ENCODE results near the gene TSSK2.

Gene TSSK2

GRCh38 chr22:19106886-19107729, 24.0 kb upstream of the TSSK2 start:
- no peak for DNase-seq (ENCODE audit: low read depth in 1 of 2, low spot score in 1 of 2)

- no peak for DNase-seq (ENCODE audit: low read depth in 1 of 2, low spot score in 1 of 2)
Observed at GRCh38 chr22:19107730-19108074, 23.4 kb upstream of the TSSK2 start.

DNA sequence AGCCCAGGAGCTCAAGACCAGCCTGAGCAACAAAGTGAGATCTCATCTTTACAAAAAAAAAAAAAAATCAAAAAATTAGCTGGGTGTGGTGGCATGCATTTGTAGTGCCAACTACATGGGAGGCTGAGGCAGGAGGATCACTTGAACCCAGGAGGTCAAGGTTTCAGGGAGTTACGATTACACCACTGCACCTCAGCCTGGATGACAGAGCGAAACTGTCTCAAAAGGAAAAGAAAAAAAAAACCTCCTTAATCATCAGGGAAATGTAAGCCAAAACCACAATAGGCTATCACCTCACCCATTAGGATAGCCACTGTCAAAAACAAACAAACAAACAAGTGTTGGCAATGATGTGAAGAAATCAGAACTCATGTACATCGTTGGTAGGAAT, 22.3 kb upstream of the TSSK2 start:
- no peak for DNase-seq (ENCODE audit: low read depth in 1 of 2, low spot score in 1 of 2)

DNA sequence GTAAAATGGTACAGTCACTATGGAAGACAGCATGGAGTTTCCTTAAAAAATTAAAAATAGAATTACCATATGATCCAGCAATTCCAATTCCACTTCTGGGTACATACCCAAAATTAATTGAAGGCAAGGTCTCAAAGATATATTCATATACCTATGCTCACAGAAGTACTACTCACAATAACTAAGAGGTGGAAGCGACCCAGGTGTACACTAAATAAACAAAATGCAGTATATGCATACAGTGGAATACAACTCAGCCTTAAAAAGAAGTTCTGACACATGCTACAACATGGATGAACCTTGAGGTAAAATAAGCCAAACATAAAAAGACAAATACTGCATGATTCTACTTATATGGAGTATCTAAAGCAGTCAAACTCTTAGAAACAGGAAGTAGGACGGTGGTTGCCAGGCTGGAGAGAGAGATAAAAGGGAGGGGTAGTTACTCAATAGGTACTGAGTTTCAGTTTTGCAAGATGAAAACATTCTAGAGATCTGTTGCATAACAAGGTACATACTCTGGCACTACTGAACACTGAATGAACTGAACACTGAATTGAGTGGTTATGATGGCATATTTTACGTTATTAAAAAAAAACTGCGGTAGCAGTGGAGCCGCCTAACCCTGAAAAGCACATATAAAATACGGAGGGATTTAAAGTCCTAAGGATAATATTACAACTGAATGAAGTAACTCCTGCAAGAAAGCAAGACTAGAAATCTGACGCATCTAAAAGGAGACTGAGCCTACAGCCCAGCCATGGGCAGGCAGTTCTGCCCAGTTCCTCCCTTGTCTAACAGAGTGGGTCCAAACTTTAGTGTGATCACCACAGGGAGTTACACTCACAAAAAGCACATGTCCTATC, 21.7 kb upstream of the TSSK2 start:
- DNase-seq (ENCODE audit: low read depth in 1 of 2, low spot score in 1 of 2): peak in 1 of 2 donors; percentile 25

DNA sequence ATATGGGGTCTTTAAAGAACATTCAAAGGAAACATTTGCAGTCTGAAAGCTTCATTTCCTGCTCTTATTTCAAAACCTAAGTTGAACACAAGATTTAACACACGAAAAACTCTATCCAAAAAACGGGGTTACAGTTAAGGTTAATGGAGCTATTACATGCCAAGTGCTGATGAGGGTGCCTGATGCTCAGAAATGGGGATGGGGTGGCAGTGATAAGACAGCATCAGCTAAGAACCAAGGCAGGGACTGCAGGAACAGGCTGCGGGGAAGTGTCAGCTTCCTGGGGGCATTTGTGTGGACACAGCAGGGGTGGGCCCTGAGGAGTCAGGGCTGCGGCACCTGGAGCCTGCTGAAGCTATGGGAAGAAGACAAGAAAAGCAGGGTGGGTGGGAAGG, 21.0 kb upstream of the TSSK2 start:
- DNase-seq (ENCODE audit: low read depth in 1 of 2, low spot score in 1 of 2): no peak

DNA sequence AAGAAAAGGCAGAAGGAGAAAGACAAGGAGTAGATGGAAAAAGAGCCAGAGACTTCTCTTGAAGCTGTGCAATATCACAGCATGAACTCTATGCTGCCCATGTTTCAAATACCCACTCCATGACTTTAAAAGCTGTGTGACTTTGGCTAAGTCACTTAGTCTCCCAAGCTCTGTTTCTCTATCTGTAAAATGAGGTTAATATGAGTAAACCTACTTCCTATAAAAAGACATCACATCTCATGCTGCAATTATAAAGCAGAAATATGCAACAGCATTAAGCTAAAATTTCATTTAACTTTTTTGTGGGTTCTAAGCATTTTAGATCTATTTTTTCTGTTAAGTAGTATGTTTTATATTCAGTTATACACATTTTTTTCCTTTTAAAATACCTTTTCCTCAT, 20.5 kb upstream of the TSSK2 start:
- no peak for DNase-seq (ENCODE audit: low read depth in 1 of 2, low spot score in 1 of 2)

- DNase-seq (ENCODE audit: low read depth in 1 of 2, low spot score in 1 of 2): no peak
Observed at GRCh38 chr22:19111140-19111539, 20.0 kb upstream of the TSSK2 start.

DNA sequence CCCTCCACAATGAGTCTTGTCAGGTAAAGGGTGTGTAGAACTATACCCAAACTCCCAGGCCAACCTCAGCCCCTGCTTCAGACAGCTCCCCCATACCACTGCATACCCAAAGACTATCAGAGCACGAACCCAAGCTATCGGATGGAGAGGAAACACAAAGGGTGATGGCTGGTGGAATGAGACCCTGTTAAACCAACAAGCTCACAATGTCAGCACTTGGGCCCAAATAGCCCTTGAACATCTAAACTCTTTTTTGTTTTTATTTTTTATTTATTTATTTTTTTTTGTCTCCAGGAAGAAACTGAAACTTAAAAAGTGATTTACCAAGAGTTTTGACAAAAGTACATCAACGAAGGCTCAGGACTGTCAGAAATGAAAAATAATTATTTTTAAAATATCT, 19.5 kb upstream of the TSSK2 start:
- DNase-seq (ENCODE audit: low read depth in 1 of 2, low spot score in 1 of 2): no peak

DNA sequence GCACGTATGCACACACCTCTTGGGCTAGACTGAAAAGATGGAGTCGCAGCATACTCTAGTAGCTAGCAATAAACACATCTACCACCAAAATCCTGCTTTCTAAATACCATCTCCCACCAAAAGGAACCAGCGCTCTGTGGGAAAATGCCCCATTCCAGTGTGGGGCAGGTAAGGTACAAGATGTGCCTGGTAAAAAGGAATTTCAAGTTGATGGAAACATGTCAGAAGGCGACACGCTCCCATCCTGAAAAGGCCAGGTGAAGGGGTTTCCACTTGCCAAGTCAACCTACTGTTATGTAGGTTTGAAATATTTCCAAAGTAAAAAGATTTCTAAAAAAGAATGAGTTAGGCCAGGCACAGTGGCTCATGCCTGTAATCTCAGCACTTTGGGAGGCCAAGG, 17.7 kb upstream of the TSSK2 start:
- DNase-seq (ENCODE audit: low read depth in 1 of 2, low spot score in 1 of 2): no peak

GRCh38 chr22:19114984-19115552, 16.0 kb upstream of the TSSK2 start:
- DNase-seq (ENCODE audit: low read depth in 1 of 2, low spot score in 1 of 2): no peak

DNA sequence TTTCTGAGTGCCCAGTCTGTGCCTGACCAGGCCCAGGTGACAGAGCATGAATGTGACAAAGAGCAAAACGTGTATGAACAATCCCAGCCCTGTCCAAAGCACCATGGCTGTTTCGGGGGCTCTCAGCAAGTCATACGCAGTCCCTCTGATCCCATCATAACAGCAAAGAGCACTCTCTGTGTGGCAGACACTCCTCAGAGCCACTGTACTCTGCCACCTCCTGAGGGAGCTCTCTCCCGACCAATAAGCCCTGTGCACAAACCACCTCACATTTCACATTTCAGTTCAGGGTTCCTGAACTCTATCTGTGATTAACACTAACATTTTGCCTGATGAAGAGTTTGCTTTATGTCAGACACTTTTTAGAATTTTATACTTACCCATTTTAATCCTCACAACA, 15.5 kb upstream of the TSSK2 start:
- DNase-seq (ENCODE audit: low read depth in 1 of 2, low spot score in 1 of 2): no peak

DNA sequence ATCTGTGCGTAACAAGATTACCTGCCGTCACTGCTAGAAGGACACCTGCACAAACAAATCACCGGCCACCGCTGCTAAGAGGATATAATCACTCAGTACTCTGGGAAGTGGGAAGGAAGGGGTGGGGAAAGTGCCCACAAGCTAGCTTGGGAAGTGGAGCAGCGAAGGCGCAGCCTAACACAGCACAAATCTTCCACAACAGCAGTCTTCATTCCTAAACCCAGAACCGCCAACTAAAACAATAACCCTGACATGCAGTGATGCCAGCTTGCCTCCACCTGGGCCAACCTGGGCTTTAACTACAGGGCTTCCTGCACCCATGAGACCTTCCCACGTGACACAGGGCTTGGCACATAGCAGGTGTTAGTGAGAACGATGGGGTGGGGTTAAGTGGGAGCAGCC, 14.0 kb upstream of the TSSK2 start:
- DNase-seq (ENCODE audit: low read depth in 1 of 2, low spot score in 1 of 2): no peak

DNA sequence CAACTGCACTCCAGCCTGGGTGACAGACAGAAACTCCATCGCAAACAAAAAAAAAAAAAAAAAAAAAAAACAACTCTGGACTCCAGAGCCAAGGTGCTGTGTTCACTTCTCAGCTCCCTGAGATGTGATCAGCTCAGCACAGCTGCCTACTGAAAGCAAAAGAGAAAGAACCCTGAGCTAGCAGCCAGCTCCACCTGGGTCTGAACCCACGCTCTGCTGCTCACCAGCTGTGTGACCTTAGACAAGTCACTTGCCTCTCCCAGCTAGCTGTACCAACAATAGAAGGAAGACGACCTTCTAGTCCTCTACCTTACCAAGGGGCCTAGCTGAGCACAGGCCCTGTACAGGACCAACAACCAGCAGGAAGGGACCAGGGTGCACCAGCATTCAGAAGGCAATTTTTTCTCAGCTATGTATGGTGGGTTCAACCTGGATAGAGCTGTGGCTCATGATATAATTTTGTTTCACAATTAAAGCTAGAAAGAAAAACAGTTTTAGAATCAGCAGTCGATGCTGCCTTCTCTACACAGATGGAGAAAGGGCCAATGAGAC, 12.7 kb upstream of the TSSK2 start:
- DNase-seq (ENCODE audit: low read depth in 1 of 2, low spot score in 1 of 2): no peak

GRCh38 chr22:19119949-19120348, 11.2 kb upstream of the TSSK2 start:
- DNase-seq (ENCODE audit: low read depth in 1 of 2, low spot score in 1 of 2): no peak

GRCh38 chr22:19120829-19121630, 10.1 kb upstream of the TSSK2 start:
- no peak for DNase-seq (ENCODE audit: low read depth in 1 of 2, low spot score in 1 of 2)

GRCh38 chr22:19121631-19122142, 9.4 kb upstream of the TSSK2 start:
- peak in 1 of 2 donors; percentile 15 for DNase-seq (ENCODE audit: low read depth in 1 of 2, low spot score in 1 of 2)

GRCh38 chr22:19122143-19122751, 8.9 kb upstream of the TSSK2 start, which contains the start of gene DGCR2:
Gene DGCR2 (minus strand): TSS chr22:19122412. CDS start chr22:19122206, 206 bp downstream.
- DNase-seq (ENCODE audit: low read depth in 1 of 2, low spot score in 1 of 2): peak; percentile 93 to 95

DNA sequence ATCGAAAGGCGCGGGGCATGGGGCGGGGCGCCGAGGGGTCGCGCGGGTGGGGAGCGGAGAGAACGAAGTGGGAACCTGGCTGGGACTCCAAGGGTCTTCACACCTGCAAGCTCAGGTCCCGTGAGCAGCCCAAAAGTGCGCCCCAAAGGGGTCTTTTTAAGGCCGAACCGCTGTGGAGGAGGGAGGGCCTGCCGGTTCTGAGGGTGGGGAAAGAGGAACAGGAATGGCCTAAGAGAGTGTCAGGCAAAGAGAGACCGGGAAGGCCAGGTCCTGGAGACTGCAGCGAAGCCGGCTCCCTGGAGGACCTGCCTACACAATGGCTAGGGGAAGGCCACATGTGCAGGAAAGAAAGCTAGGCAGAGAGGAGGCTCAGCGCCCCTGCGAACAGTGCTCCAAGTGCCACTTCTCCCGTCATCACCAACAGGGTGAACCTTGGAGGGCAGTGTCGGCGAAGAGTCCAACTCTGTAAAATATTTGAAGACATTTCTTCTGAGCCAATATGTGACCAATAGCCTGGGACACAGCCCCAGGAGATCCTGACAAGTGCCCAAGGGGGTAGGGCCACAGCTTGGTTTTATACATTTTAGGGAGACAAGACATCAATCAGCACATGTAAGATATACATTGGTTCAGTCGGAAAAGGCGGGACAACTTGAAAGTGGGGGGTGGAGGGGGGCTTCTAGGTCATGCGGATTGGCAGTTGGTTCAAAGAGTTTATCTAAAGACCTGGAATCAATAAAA, 8.2 kb upstream of the TSSK2 start:
- DNase-seq (ENCODE audit: low read depth in 1 of 2, low spot score in 1 of 2): no peak

GRCh38 chr22:19123936-19124335, 7.2 kb upstream of the TSSK2 start:
- no peak for DNase-seq (ENCODE audit: low read depth in 1 of 2, low spot score in 1 of 2)
